HG03442 (cell line): ENCODE results near the gene THRSP.
"Not testable (repeated sequence)": the region's sequence is repeated elsewhere in the genome, so short reads cannot be mapped to it uniquely, and the experiment has no call there.

Source experiments
- ATAC-seq: cut with Tn5 transposase; IDR thresholded peaks from one replicate; pipeline ENCODE4 v1.9.1; 2021; ENCODE audit warnings: mild to moderate bottlenecking, moderate library complexity; ENCODE audit not compliant: unreplicated experiment

THRSP gene

GRCh38 chr11:78062671-78063070, 990 bp upstream of the THRSP start:
- no peak for ATAC-seq

- ATAC-seq: no peak
Observed at GRCh38 chr11:78065203-78065602, 1.5 kb downstream of the THRSP start.

- ATAC-seq: no peak
Observed at GRCh38 chr11:78066471-78066870, 2.8 kb downstream of the THRSP start.

- ATAC-seq: no peak
Observed at GRCh38 chr11:78067704-78068103, 4.0 kb downstream of the THRSP start.

- no peak for ATAC-seq
Observed at GRCh38 chr11:78069465-78069864, 5.8 kb downstream of the THRSP start.

GRCh38 chr11:78070621-78071020, 7.0 kb downstream of the THRSP start:
- no peak for ATAC-seq

GRCh38 chr11:78071717-78072116, 8.1 kb downstream of the THRSP start:
- no peak for ATAC-seq

- ATAC-seq: no peak
Observed at GRCh38 chr11:78072455-78072854, 8.8 kb downstream of the THRSP start.

- no peak for ATAC-seq
Observed at GRCh38 chr11:78074756-78075155, 11.1 kb downstream of the THRSP start.

GRCh38 chr11:78076733-78077403, 13.2 kb downstream of the THRSP start:
- no peak for ATAC-seq

GRCh38 chr11:78077592-78077991, 13.9 kb downstream of the THRSP start:
- not testable (repeated sequence) for ATAC-seq

- no peak for ATAC-seq
Observed at GRCh38 chr11:78078218-78079167, 14.8 kb downstream of the THRSP start.

GRCh38 chr11:78079232-78080083, 15.8 kb downstream of the THRSP start, which contains the start of gene NDUFC2:
TSS of gene NDUFC2 (minus strand) at chr11:78079862. CDS start at chr11:78079744, 118 bp downstream.
- peak; percentile 74 for ATAC-seq

GRCh38 chr11:78080084-78080817, 16.6 kb downstream of the THRSP start:
- ATAC-seq: no peak

GRCh38 chr11:78080818-78081495, 17.3 kb downstream of the THRSP start:
- no peak for ATAC-seq

- ATAC-seq: no peak
Observed at GRCh38 chr11:78081583-78081982, 17.9 kb downstream of the THRSP start.

- ATAC-seq: no peak
Observed at GRCh38 chr11:78082146-78082545, 18.5 kb downstream of the THRSP start.

- no peak for ATAC-seq
Observed at GRCh38 chr11:78083021-78083420, 19.4 kb downstream of the THRSP start.

GRCh38 chr11:78084506-78084905, 20.8 kb downstream of the THRSP start:
- ATAC-seq: not testable (repeated sequence)

- ATAC-seq: no peak
Observed at GRCh38 chr11:78085972-78086371, 22.3 kb downstream of the THRSP start.
